ENCODE results near the gene NEFH.

DNA sequence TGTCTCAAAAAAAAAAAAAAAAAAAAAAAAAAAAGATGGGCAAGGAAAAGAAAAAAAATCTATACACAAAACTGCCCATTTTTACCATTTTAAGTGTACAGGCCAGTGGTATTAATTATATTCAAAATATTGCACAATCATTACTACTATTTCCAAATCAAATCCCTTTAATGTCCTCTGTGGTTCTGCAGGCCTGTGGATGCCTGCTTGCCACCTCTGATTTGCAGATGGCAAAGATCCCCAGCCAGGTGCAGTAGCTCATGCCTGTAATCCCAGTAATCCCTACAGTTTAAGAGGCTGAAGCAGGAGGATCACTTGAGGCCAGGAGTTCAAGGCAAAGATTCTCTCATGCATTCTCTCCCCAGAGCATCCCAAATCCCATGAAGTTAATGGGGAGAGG, 21.5 kb upstream of the NEFH start:
- no peak for TF ChIP-seq CTCF (IDR thresholded peaks at IDR 0.05)
- no peak for TF ChIP-seq POLR2A (IDR thresholded peaks at IDR 0.05)

Data from right lobe of liver (tissue), 4 donors.